ENCODE data around the gene CNTN5. TPM values are rescaled to one million over a fixed set of nuclear protein-coding genes. Genes with fewer than 3 reads are reported as not detected.

CNTN5 gene
- total RNA-seq, 2 donors from 2014 or later, result 1.4 to 3.3 TPM

GRCh38 chr11:99019696-99020095 lies 1.1 kb upstream of the CNTN5 start:
- H3K36me3 ChIP-seq (ENCODE audit: control insufficient read depth, insufficient read depth, low read length), result no peaks in the 10 kb centered on the region
- no peak overlapping the region for H3K9ac ChIP-seq (ENCODE audit: extremely low read depth, low read length, poor library complexity, severe bottlenecking)
- Mint-ChIP-seq H3K4me1 (peaks cover 16% of the 10 kb centered on the region), H3K27me3 (ENCODE audit: insufficient read depth) (peaks cover 46% of the 10 kb centered on the region), H3K9me3 (no peaks in the 10 kb centered on the region), H3K27ac (no peak overlapping the region), H3K36me3 (ENCODE audit: low read depth) (no peaks in the 10 kb centered on the region), H3K4me3 (no peak overlapping the region)
- H3K27ac ChIP-seq (ENCODE audit: low read depth, low read length), result no peak overlapping the region
- WGBS, 2 experiments (ENCODE audit: insufficient coverage in 1 of 2, insufficient read length in 1 of 2), result 94 to 97% methylated on average over 4 to 7 of the region's 8 CpGs
- no peak for DNase-seq
- H3K9me3 ChIP-seq (ENCODE audit: control insufficient read depth, low read length), result no peaks in the 10 kb centered on the region
- no peak overlapping the region for H3K4me3 ChIP-seq (ENCODE audit: low read length)
- H3K4me1 ChIP-seq (ENCODE audit: control insufficient read depth, insufficient read depth, low read length), result no peaks in the 10 kb centered on the region
- no peak for TF ChIP-seq CTCF (conservative IDR thresholded peaks at IDR 0.05)
- H3K27me3 ChIP-seq (ENCODE audit: control insufficient read depth, insufficient read depth, low read length, poor library complexity, severe bottlenecking), result peaks cover 22% of the 10 kb centered on the region

- Mint-ChIP-seq H3K4me1 (no peaks in the 10 kb centered on the region), H3K27me3 (ENCODE audit: insufficient read depth) (no peaks in the 10 kb centered on the region), H3K36me3 (ENCODE audit: low read depth) (no peaks in the 10 kb centered on the region), H3K4me3 (no peak overlapping the region), H3K9me3 (no peaks in the 10 kb centered on the region), H3K27ac (no peak overlapping the region)
- no peak overlapping the region for H3K27ac ChIP-seq (ENCODE audit: low read depth, low read length)
- H3K4me1 ChIP-seq (ENCODE audit: control insufficient read depth, insufficient read depth, low read length), result no peaks in the 10 kb centered on the region
- no peak for TF ChIP-seq CTCF (conservative IDR thresholded peaks at IDR 0.05)
- no peaks in the 10 kb centered on the region for H3K9me3 ChIP-seq (ENCODE audit: control insufficient read depth, low read length)
- H3K4me3 ChIP-seq (ENCODE audit: low read length), result no peak overlapping the region
- H3K36me3 ChIP-seq (ENCODE audit: control insufficient read depth, insufficient read depth, low read length), result no peaks in the 10 kb centered on the region
- WGBS, 2 experiments (ENCODE audit: insufficient coverage in 1 of 2, insufficient read length in 1 of 2), result 95% methylated on average over 1 of the region's 1 CpG; no CpG with 5 or more reads in 1 of the 2 experiments
- H3K9ac ChIP-seq (ENCODE audit: extremely low read depth, low read length, poor library complexity, severe bottlenecking), result no peak overlapping the region
- H3K27me3 ChIP-seq (ENCODE audit: control insufficient read depth, insufficient read depth, low read length, poor library complexity, severe bottlenecking), result no peaks in the 10 kb centered on the region
- DNase-seq, result no peak
Observed at GRCh38 chr11:99037057-99037456, 16.3 kb downstream of the CNTN5 start.

GRCh38 chr11:99063331-99063730 lies 42.6 kb downstream of the CNTN5 start:
- H3K9me3 Mint-ChIP-seq, result no peaks in the 10 kb centered on the region
- Histone ChIP-seq H3K27ac (ENCODE audit: low read depth, low read length) (no peak overlapping the region), H3K4me3 (ENCODE audit: low read length) (no peak overlapping the region), H3K9ac (ENCODE audit: extremely low read depth, low read length, poor library complexity, severe bottlenecking) (no peak overlapping the region), H3K27me3 (ENCODE audit: control insufficient read depth, insufficient read depth, low read length, poor library complexity, severe bottlenecking) (no peaks in the 10 kb centered on the region), H3K4me1 (ENCODE audit: control insufficient read depth, insufficient read depth, low read length) (peaks cover 6% of the 10 kb centered on the region), H3K36me3 (ENCODE audit: control insufficient read depth, insufficient read depth, low read length) (no peaks in the 10 kb centered on the region), H3K9me3 (ENCODE audit: control insufficient read depth, low read length) (no peaks in the 10 kb centered on the region)
- DNase-seq, result no peak
- H3K4me1 Mint-ChIP-seq, result peaks cover 19% of the 10 kb centered on the region
- H3K4me3 Mint-ChIP-seq, result no peak overlapping the region
- H3K27me3 Mint-ChIP-seq (ENCODE audit: insufficient read depth), result no peaks in the 10 kb centered on the region
- TF ChIP-seq CTCF (conservative IDR thresholded peaks at IDR 0.05), result no peak
- no peak overlapping the region for H3K27ac Mint-ChIP-seq
- 100% methylated on average over 1 of the region's 1 CpG; no CpG with 5 or more reads in 1 of the 2 experiments for WGBS, 2 experiments (ENCODE audit: insufficient coverage in 1 of 2, insufficient read length in 1 of 2)
- H3K36me3 Mint-ChIP-seq (ENCODE audit: low read depth), result no peaks in the 10 kb centered on the region
